Karpas-422 (cell line): ENCODE results near the gene SEMA3C. TPM values are rescaled to one million over a fixed set of nuclear protein-coding genes. Genes with fewer than 3 reads are reported as not detected.

ENCODE experiments used
- DNase-seq: peaks from one replicate; pipeline ENCODE4 v3.0.0-alpha.2; 2015
- H2AFZ ChIP-seq: fragments of 200-600 bp; sonication (generic); 2 replicates; pipeline ENCODE4 v1.6.1; 2014; ENCODE audit warnings: antibody characterized with exemption, low read length, mixed read lengths
- H3K27ac ChIP-seq: fragments of 200-600 bp; sonication (generic); 2 replicates; pipeline ENCODE4 v1.5.1; 2014; ENCODE audit warnings: mild to moderate bottlenecking, low read length, moderate library complexity
- H3K27me3 ChIP-seq: fragments of 200-600 bp; sonication (generic); 2 replicates; pipeline ENCODE4 v1.6.1; 2014; ENCODE audit warnings: low read length, mixed read lengths
- H3K36me3 ChIP-seq: fragments of 200-600 bp; sonication (generic); 2 replicates; pipeline ENCODE4 v1.6.1; 2014; ENCODE audit warnings: low read length, mixed read lengths; ENCODE audit not compliant: insufficient read depth
- H3K4me1 ChIP-seq: fragments of 200-600 bp; sonication (generic); 2 replicates; pipeline ENCODE4 v1.6.1; 2014; ENCODE audit warnings: mild to moderate bottlenecking, low read length, mixed read lengths
- H3K4me2 ChIP-seq: fragments of 200-600 bp; sonication (generic); 2 replicates; pipeline ENCODE4 v1.6.1; 2014; ENCODE audit warnings: low read length, low read depth, mild to moderate bottlenecking; ENCODE audit not compliant: poor library complexity, severe bottlenecking
- H3K4me3 ChIP-seq: fragments of 200-600 bp; sonication (generic); 2 replicates; pipeline ENCODE4 v1.5.1; 2014; ENCODE audit warnings: mild to moderate bottlenecking, antibody characterized with exemption, low read length, mixed read lengths
- H3K79me2 ChIP-seq: fragments of 200-600 bp; sonication (generic); 2 replicates; pipeline ENCODE4 v1.6.1; 2014; ENCODE audit warnings: mild to moderate bottlenecking, low read length, mixed read lengths
- H3K9ac ChIP-seq: fragments of 200-600 bp; sonication (generic); 2 replicates; pipeline ENCODE4 v1.6.0; 2014; ENCODE audit warnings: low read length
- H3K9me2 ChIP-seq: fragments of 200-600 bp; sonication (generic), shearing (Covaris generic); replicated peaks from 2 replicates; pipeline ENCODE4 v1.6.0; 2014; ENCODE audit warnings: mild to moderate bottlenecking, low read length, moderate library complexity; ENCODE audit not compliant: insufficient read depth
- H3K9me3 ChIP-seq: fragments of 300-700, 200-600 bp; sonication (generic); 2 replicates; pipeline ENCODE4 v1.6.1; 2014; ENCODE audit warnings: low read length, mixed read lengths
- H4K20me1 ChIP-seq: fragments of 200-600 bp; sonication (generic); 2 replicates; pipeline ENCODE4 v1.6.1; 2014; ENCODE audit warnings: mild to moderate bottlenecking, antibody characterized with exemption, low read length, low read depth; ENCODE audit not compliant: insufficient read depth
- total RNA-seq: library from RNA; depleted of rRNA; stranded (reverse); fragments of >200 nt; shearing (Covaris generic); gene quantifications from 2 replicates; pipeline ENCODE4 v1.2.3, GENCODE V29; 2014; ENCODE audit warnings: low replicate concordance

The SEMA3C gene
- total RNA-seq, 1 experiment from 2014 or later, result not detected

- Histone ChIP-seq H3K36me3 (no peaks in the 10 kb centered on the region), H3K4me1 (no peaks in the 10 kb centered on the region), H3K9me2 (no peaks in the 10 kb centered on the region), H3K4me3 (no peak overlapping the region), H3K27ac (no peak overlapping the region), H3K9ac (no peak overlapping the region), H3K79me2 (no peaks in the 10 kb centered on the region), H3K9me3 (peaks cover under 1% of the 10 kb centered on the region), H4K20me1 (no peaks in the 10 kb centered on the region), H3K27me3 (no peaks in the 10 kb centered on the region), H3K4me2 (no peak overlapping the region), H2AFZ (no peak overlapping the region)
- no peak for DNase-seq
These were observed 2.3 kb upstream of the SEMA3C start for GRCh38 chr7:80921130-80921529.

GRCh38 chr7:80918399-80918798 lies 452 bp downstream of the SEMA3C start:
- H3K4me1 ChIP-seq, result no peaks in the 10 kb centered on the region
- no peaks in the 10 kb centered on the region for H4K20me1 ChIP-seq
- no peaks in the 10 kb centered on the region for H3K9me2 ChIP-seq
- H3K27ac ChIP-seq, result no peak overlapping the region
- H3K4me3 ChIP-seq, result no peak overlapping the region
- H3K36me3 ChIP-seq, result no peaks in the 10 kb centered on the region
- no peak overlapping the region for H3K4me2 ChIP-seq
- H2AFZ ChIP-seq, result no peak overlapping the region
- H3K79me2 ChIP-seq, result no peaks in the 10 kb centered on the region
- no peaks in the 10 kb centered on the region for H3K27me3 ChIP-seq
- no peak overlapping the region for H3K9ac ChIP-seq
- no peak for DNase-seq
- H3K9me3 ChIP-seq, result peaks cover 5% of the 10 kb centered on the region

- H3K9ac ChIP-seq, result no peak overlapping the region
- H3K27me3 ChIP-seq, result no peaks in the 10 kb centered on the region
- no peaks in the 10 kb centered on the region for H3K79me2 ChIP-seq
- no peak overlapping the region for H3K4me2 ChIP-seq
- no peaks in the 10 kb centered on the region for H3K9me2 ChIP-seq
- H3K4me1 ChIP-seq, result no peaks in the 10 kb centered on the region
- H3K9me3 ChIP-seq, result peaks cover 5% of the 10 kb centered on the region
- H3K4me3 ChIP-seq, result no peak overlapping the region
- no peak overlapping the region for H3K27ac ChIP-seq
- H2AFZ ChIP-seq, result no peak overlapping the region
- H3K36me3 ChIP-seq, result no peaks in the 10 kb centered on the region
- DNase-seq, result no peak
- no peaks in the 10 kb centered on the region for H4K20me1 ChIP-seq
These were observed 1.8 kb downstream of the SEMA3C start for GRCh38 chr7:80916770-80917741.

GRCh38 chr7:80910228-80910627 lies 8.6 kb downstream of the SEMA3C start:
- H2AFZ ChIP-seq, result no peak overlapping the region
- H3K4me1 ChIP-seq, result no peaks in the 10 kb centered on the region
- no peak overlapping the region for H3K4me2 ChIP-seq
- H4K20me1 ChIP-seq, result no peaks in the 10 kb centered on the region
- H3K36me3 ChIP-seq, result no peaks in the 10 kb centered on the region
- H3K9me3 ChIP-seq, result peaks cover 4% of the 10 kb centered on the region; the same call in 1 of the 2 replicates
- no peak overlapping the region for H3K27ac ChIP-seq
- no peaks in the 10 kb centered on the region for H3K79me2 ChIP-seq
- no peaks in the 10 kb centered on the region for H3K27me3 ChIP-seq
- H3K9ac ChIP-seq, result no peak overlapping the region
- H3K4me3 ChIP-seq, result no peak overlapping the region
- no peak for DNase-seq
- H3K9me2 ChIP-seq, result no peaks in the 10 kb centered on the region

GRCh38 chr7:80908360-80908797 lies 10.5 kb downstream of the SEMA3C start:
- no peak overlapping the region for H3K27ac ChIP-seq
- no peak overlapping the region for H3K4me2 ChIP-seq
- no peaks in the 10 kb centered on the region for H3K79me2 ChIP-seq
- H3K27me3 ChIP-seq, result no peaks in the 10 kb centered on the region
- H3K9me2 ChIP-seq, result no peaks in the 10 kb centered on the region
- no peaks in the 10 kb centered on the region for H4K20me1 ChIP-seq
- H3K4me1 ChIP-seq, result no peaks in the 10 kb centered on the region
- peaks cover 4% of the 10 kb centered on the region; the same call in 1 of the 2 replicates for H3K9me3 ChIP-seq
- no peak for DNase-seq
- no peak overlapping the region for H3K9ac ChIP-seq
- no peak overlapping the region for H3K4me3 ChIP-seq
- no peaks in the 10 kb centered on the region for H3K36me3 ChIP-seq
- 0 out of 2 replicates have a peak overlapping the region, but pooled peaks have one; percentile 36 for H2AFZ ChIP-seq

GRCh38 chr7:80907612-80908011 lies 11.2 kb downstream of the SEMA3C start:
- H3K36me3 ChIP-seq, result no peaks in the 10 kb centered on the region
- no peaks in the 10 kb centered on the region for H3K4me1 ChIP-seq
- no peak overlapping the region for H3K27ac ChIP-seq
- no peaks in the 10 kb centered on the region for H3K79me2 ChIP-seq
- no peak overlapping the region for H3K9ac ChIP-seq
- H3K4me3 ChIP-seq, result no peak overlapping the region
- no peaks in the 10 kb centered on the region for H3K9me2 ChIP-seq
- H3K4me2 ChIP-seq, result no peak overlapping the region
- no peaks in the 10 kb centered on the region for H4K20me1 ChIP-seq
- no peaks in the 10 kb centered on the region for H3K27me3 ChIP-seq
- no peak for DNase-seq
- H2AFZ ChIP-seq, result no peak overlapping the region
- peaks cover 7% of the 10 kb centered on the region; the same call in 1 of the 2 replicates for H3K9me3 ChIP-seq

- Histone ChIP-seq H3K9me3 (peaks cover 7% of the 10 kb centered on the region; the same call in 1 of the 2 replicates), H3K4me3 (no peak overlapping the region), H3K79me2 (no peaks in the 10 kb centered on the region), H3K9ac (no peak overlapping the region), H4K20me1 (no peaks in the 10 kb centered on the region), H3K9me2 (no peaks in the 10 kb centered on the region), H2AFZ (no peak overlapping the region), H3K4me2 (no peak overlapping the region), H3K27ac (no peak overlapping the region), H3K27me3 (no peaks in the 10 kb centered on the region), H3K4me1 (no peaks in the 10 kb centered on the region), H3K36me3 (no peaks in the 10 kb centered on the region)
- DNase-seq, result no peak
These were observed 11.7 kb downstream of the SEMA3C start for GRCh38 chr7:80907141-80907601.

- H2AFZ ChIP-seq, result no peak overlapping the region
- DNase-seq, result no peak
- H3K9me3 ChIP-seq, result peaks cover 13% of the 10 kb centered on the region
- H3K4me3 ChIP-seq, result no peak overlapping the region
- H3K79me2 ChIP-seq, result no peaks in the 10 kb centered on the region
- no peak overlapping the region for H3K9ac ChIP-seq
- H3K4me1 ChIP-seq, result no peaks in the 10 kb centered on the region
- no peaks in the 10 kb centered on the region for H4K20me1 ChIP-seq
- no peaks in the 10 kb centered on the region for H3K9me2 ChIP-seq
- no peak overlapping the region for H3K4me2 ChIP-seq
- H3K27ac ChIP-seq, result no peak overlapping the region
- H3K27me3 ChIP-seq, result no peaks in the 10 kb centered on the region
- no peaks in the 10 kb centered on the region for H3K36me3 ChIP-seq
These were observed 13.5 kb downstream of the SEMA3C start for GRCh38 chr7:80905334-80905733.
